HepG2 (cell line): ENCODE data around the gene ZC3H18. TPM values are rescaled to one million over a fixed set of nuclear protein-coding genes. Genes with fewer than 3 reads are reported as not detected.

ENCODE experiments used
- ATAC-seq: fragments of 200-7000 bp; cut with Tn5 transposase; 3 replicates; pipeline ENCODE4 v1.9.1; 2020; ENCODE audit warnings: mild to moderate bottlenecking, moderate library complexity
- BruUV-seq: library from RNA; stranded (reverse); fragments of 400-500 nt; replicated peaks from 2 replicates; lab custom pipeline; 2021; lab: Mats Ljungman, UMichigan
- CTCF ChIA-PET: fragments of 300-600 bp; formaldehyde crosslinking; extraction: SDS; loops from one replicate; lab custom pipeline; 2021; ENCODE audit warnings: low total read pairs, inconsistent platforms, low intra/inter-chr PET ratio; lab: Yijun Ruan, JAX
- POLR2A ChIA-PET: fragments of 350-600 bp; sonication (Branson Sonifier 250); formaldehyde crosslinking; loops from one replicate; lab custom pipeline; 2020; ENCODE audit warnings: antibody characterized with exemption, inconsistent platforms; lab: Yijun Ruan, JAX
- DNase-seq: peaks from one replicate; pipeline ENCODE4 v3.0.0-alpha.2; 2015; ENCODE audit warnings: low spot score
- FAIRE-seq: peaks from 3 replicates; lab custom pipeline; 2011; peaks lifted over from hg19 to GRCh38; lab: Jason Lieb, UNC
- H2AFZ ChIP-seq: one replicate; pipeline ENCODE4 v1.6.1; 2011; ENCODE audit warnings: low read length, inconsistent platforms
- H3K27ac ChIP-seq: fragments of 300-600 bp; 3 replicates; pipeline ENCODE4 v1.8.0; 2011; ENCODE audit warnings: mixed run types, mild to moderate bottlenecking, mixed read lengths, low read length, inconsistent platforms; ENCODE audit not compliant: insufficient read depth; ENCODE audit errors: extremely low read length
- H3K27me3 ChIP-seq, 2 experiments: fragments of 200-600 bp in 1 of 2; 2 replicates in 1 of 2; 3 replicates in 1 of 2; pipeline versions ENCODE4 v1.6.0 to v1.8.0; 2011; ENCODE audit warnings: low read length in 2 of 2, mild to moderate bottlenecking in 2 of 2, moderate library complexity in 2 of 2, inconsistent platforms in 1 of 2; ENCODE audit not compliant: insufficient read depth in 2 of 2, control insufficient read depth in 1 of 2
- H3K36me3 ChIP-seq, 2 experiments: fragments of 200-600 bp in 1 of 2; replicated peaks in 1 of 2; 2 replicates in 1 of 2; 3 replicates in 1 of 2; pipeline versions ENCODE4 v1.5.1 to v1.8.0; 2011; ENCODE audit warnings: low read length in 2 of 2, inconsistent platforms in 1 of 2; ENCODE audit not compliant: insufficient read depth in 2 of 2, control insufficient read depth in 1 of 2
- H3K4me1 ChIP-seq: 2 replicates; pipeline ENCODE4 v1.5.1; 2012; ENCODE audit warnings: low read length, inconsistent platforms; ENCODE audit not compliant: insufficient read depth
- H3K4me2 ChIP-seq: 2 replicates; pipeline ENCODE4 v1.6.0; 2011; ENCODE audit warnings: low read depth, low read length, inconsistent platforms
- H3K4me3 ChIP-seq, 3 experiments: fragments of 200-600 bp in 1 of 3; sonication (generic), shearing (Covaris generic) in 1 of 3; replicated peaks in 1 of 3; 2 replicates each; pipeline ENCODE4 v1.5.1; 2011 to 2016; ENCODE audit warnings: low read length in 3 of 3, inconsistent platforms in 2 of 3, low read depth in 2 of 3, mild to moderate bottlenecking in 2 of 3, control low read depth in 1 of 3, mixed read lengths in 1 of 3; ENCODE audit not compliant: insufficient read depth in 1 of 3
- H3K79me2 ChIP-seq: one replicate; pipeline ENCODE4 v1.6.1; 2011; ENCODE audit warnings: low read length, inconsistent platforms; ENCODE audit not compliant: insufficient read depth
- H3K9ac ChIP-seq: 2 replicates; pipeline ENCODE4 v1.6.0; 2011; ENCODE audit warnings: mild to moderate bottlenecking, low read depth, low read length, inconsistent platforms; ENCODE audit not compliant: insufficient read depth
- H3K9me3 ChIP-seq: 2 replicates; pipeline ENCODE4 v1.5.1; 2012; ENCODE audit warnings: mild to moderate bottlenecking, low read length
- H4K20me1 ChIP-seq: 2 replicates; pipeline ENCODE4 v1.6.0; 2011; ENCODE audit warnings: inconsistent platforms, mild to moderate bottlenecking, low read length, moderate library complexity; ENCODE audit not compliant: insufficient read depth
- AGO2 ChIP-seq: fragments of 200-400 bp; formaldehyde crosslinking; optimal IDR thresholded peaks from 2 replicates; pipeline ENCODE3; 2017; ENCODE audit warnings: mild to moderate bottlenecking, low read depth, low read length, moderate library complexity
- FOXK1 ChIP-seq: sonication (generic); formaldehyde crosslinking; IDR thresholded peaks from 2 replicates; pipeline ENCODE4 v1.4.0; 2020; ENCODE audit warnings: low read depth, missing genetic modification reagents, borderline replicate concordance
- MEIS1 ChIP-seq: sonication (generic); formaldehyde crosslinking; IDR thresholded peaks from 2 replicates; pipeline ENCODE4 v1.9.0; 2021; ENCODE audit warnings: mild to moderate bottlenecking, missing genetic modification reagents, moderate library complexity, borderline replicate concordance
- NRL ChIP-seq: sonication (generic); formaldehyde crosslinking; IDR thresholded peaks from 2 replicates; pipeline ENCODE4 v1.5.0; 2020; ENCODE audit warnings: missing genetic modification reagents, mild to moderate bottlenecking, moderate library complexity, borderline replicate concordance
- SRSF1 ChIP-seq: fragments of 200-400 bp; formaldehyde crosslinking; optimal IDR thresholded peaks from 2 replicates; pipeline ENCODE3; 2017; ENCODE audit warnings: mild to moderate bottlenecking, low read depth, low read length, moderate library complexity
- ZKSCAN8 ChIP-seq: IDR thresholded peaks from 2 replicates; pipeline ENCODE4 v1.6.1; 2016; ENCODE audit warnings: borderline replicate concordance, missing genetic modification reagents, missing compliant biosample characterization
- ZNF232 ChIP-seq: sonication (generic); formaldehyde crosslinking; IDR thresholded peaks from 2 replicates; pipeline ENCODE4 v1.4.0; 2020; ENCODE audit warnings: missing genetic modification reagents, borderline replicate concordance
- ZNF441 ChIP-seq: sonication (generic); formaldehyde crosslinking; IDR thresholded peaks from 2 replicates; pipeline ENCODE4 v1.7.0; 2021; ENCODE audit warnings: missing genetic modification reagents, borderline replicate concordance
- ZNF607 ChIP-seq: sonication (generic); formaldehyde crosslinking; IDR thresholded peaks from 2 replicates; pipeline ENCODE4 v1.5.1; 2020; ENCODE audit warnings: missing genetic modification reagents, mild to moderate bottlenecking, borderline replicate concordance
- ZNF615 ChIP-seq: sonication (generic); formaldehyde crosslinking; IDR thresholded peaks from 2 replicates; pipeline ENCODE4 v1.5.0; 2020; ENCODE audit warnings: mild to moderate bottlenecking, missing genetic modification reagents, borderline replicate concordance
- ZNF879 ChIP-seq: sonication (generic); formaldehyde crosslinking; IDR thresholded peaks from 2 replicates; pipeline ENCODE4 v1.8.1; 2023; ENCODE audit warnings: missing genetic modification reagents
- ZSCAN31 ChIP-seq: sonication (generic); formaldehyde crosslinking; IDR thresholded peaks from 2 replicates; pipeline ENCODE4 v1.5.0; 2020; ENCODE audit warnings: low read depth, mild to moderate bottlenecking, missing genetic modification reagents
- WGBS: methylation state at CpG from one replicate; pipeline ENCODE4 v1.1.6; 2017; ENCODE audit warnings: low lambda C conversion rate; 5-methylcytosine and 5-hydroxymethylcytosine counted together
- in situ Hi-C: cut with HindIII; loops from 2 replicates; pipeline ENCODE4 v1.10.0; 2017; ENCODE audit warnings: low pct_unique_long_range_greater_than_20kb; ENCODE audit not compliant: extremely low pct_ligation_motif_present
- intact Hi-C: fragments of 100-400 bp; cut with micrococcal nuclease; formaldehyde crosslinking; loops from one replicate; pipeline ENCODE4 v1.10.0; 2022; ENCODE audit not compliant: unreplicated experiment
- polyA plus RNA-seq, 8 experiments: library from polyadenylated mRNA; depleted of rRNA in 3 of 8; stranded (reverse) in 7 of 8; unstranded in 1 of 8; fragments of >200 nt; fragmentation: Illumina TruSeq in 4 of 8; extraction: Trizol in 4 of 8; gene quantifications; 2 replicates each; pipeline versions ENCODE4 v1.2.1 to v1.2.3, GENCODE V29; 2011 to 2016; ENCODE audit warnings: low read depth in 4 of 8, missing spikeins in 1 of 8, mixed read lengths in 1 of 8; ENCODE audit not compliant: insufficient read depth in 1 of 8
- total RNA-seq, 5 experiments: library from RNA; depleted of rRNA; stranded (reverse); fragments of >200 nt; fragmentation: Illumina TruSeq; extraction: Trizol; gene quantifications; 2 replicates each; pipeline ENCODE4 v1.2.3, GENCODE V29; 2016; ENCODE audit warnings: low read depth in 1 of 5
- TF ChIP-seq, protein P1 (sequence below): sonication (generic); formaldehyde crosslinking; IDR thresholded peaks from 2 replicates; pipeline ENCODE4 v1.5.1; 2020; ENCODE audit warnings: mild to moderate bottlenecking, missing genetic modification reagents, moderate library complexity
- TF ChIP-seq, protein P2 (sequence below): sonication (generic); formaldehyde crosslinking; conservative IDR thresholded peaks from 2 replicates; pipeline ENCODE4 v1.4.0; 2020; ENCODE audit warnings: mild to moderate bottlenecking, missing genetic modification reagents, moderate library complexity

Gene ZC3H18
- total and polyA plus RNA-seq, 2 of the 13 experiments (the other 11 are each of a cell fraction or from before 2014, with no cell fraction given): 11.2 to 27.4 TPM

DNA sequence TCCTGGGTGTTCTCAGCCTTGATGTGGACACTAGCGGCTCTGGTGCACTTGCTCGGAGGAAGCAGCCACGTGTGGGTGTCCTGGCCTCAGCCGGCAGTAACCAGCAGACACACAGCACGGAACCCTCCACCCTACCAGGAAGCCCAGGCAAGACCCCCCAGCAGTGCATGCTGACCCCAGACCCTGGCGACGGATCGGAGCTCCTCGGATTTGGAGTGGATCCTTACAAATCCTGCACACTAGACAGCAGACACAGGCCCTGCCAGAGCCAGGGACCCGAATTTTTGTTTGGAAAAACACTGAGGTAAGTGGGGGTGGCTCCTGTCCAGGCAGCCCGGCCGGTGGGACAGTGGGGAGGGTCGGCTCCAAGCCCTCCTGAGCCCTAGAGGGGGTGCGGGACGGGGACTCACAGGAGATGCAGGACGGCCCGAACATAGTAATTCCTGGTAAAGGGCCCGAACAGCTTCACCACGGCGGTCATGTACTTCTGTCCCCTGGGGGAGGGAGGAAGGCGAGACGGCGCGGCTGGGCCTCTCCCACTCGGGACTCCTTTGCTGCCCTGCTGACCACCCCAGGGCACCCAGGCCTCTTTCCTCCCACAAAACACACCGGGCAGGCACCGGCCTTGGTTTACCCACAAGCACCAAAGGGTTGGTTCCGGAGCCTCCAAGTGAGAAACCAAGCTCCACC lies 76.3 kb downstream of the ZC3H18 start (continued):
- TF ChIP-seq MEIS1 (CRISPR knock-in tag) (no peak), ZNF232 (CRISPR knock-in tag) (no peak), FOXK1 (CRISPR knock-in tag) (no peak), NRL (no peak), ZNF441 (CRISPR knock-in tag) (no peak), ZNF607 (no peak)

DNA sequence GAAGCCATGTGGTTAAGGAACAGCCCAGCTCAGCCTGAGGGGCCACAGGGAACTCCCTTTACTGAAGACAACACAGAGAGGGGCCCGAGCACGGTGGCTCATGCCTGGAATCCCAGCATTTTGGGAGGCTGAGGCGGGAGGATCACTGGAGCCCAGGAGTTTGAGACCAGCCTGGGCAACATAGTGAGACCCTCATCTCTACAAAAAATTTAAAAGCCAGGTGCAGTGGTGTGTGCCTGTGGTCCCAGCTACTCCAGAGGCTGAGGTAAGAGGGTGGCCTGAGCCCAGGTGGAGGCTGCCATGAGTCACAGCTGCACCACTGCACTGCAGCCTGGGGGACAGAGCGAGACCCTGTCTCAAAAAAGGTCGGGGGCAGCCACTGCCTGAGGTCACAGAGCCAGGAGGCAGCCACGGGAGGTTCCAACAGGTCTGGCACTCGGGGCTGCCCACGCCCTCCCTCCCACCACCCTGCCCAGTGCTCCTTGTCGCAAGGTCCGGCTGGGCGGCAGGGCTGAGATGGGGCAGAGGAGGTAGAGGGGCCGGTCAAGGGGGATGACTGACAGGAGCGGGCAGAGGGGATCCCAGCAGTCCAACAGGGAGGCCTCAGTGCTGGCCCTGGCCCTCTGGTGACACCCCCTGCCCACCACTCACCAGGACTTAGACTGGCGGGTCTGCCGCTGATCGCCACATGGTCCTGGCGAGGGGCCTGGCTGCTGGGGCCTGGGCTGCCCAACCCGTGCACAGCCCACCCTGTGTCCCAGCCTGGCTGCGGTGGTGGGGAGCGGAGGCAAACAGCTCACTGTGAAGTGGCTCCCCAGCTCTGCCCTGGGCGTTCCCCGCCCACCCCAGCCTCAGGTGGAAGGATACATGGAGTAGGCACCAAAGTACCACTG lies 77.2 kb downstream of the ZC3H18 start:
- no peak overlapping the region for H3K4me3 ChIP-seq
- intact Hi-C loops: loop anchor here (1.0 kb wide), 1 partner anchor 29 kb away; no protein-coding TSS in a partner anchor
- peaks cover 24% of the 10 kb centered on the region for H3K4me1 ChIP-seq
- H2AFZ ChIP-seq: no peak overlapping the region
- BruUV-seq: no TSS peak
- H3K36me3 ChIP-seq: peaks cover 0 to 5% of the 10 kb centered on the region in 2 experiments; a peak in 2 of 5 replicates
- FAIRE-seq (no peak), ATAC-seq (no peak), DNase-seq (no peak)
- no peaks in the 10 kb centered on the region for H3K9me3 ChIP-seq
- ChIA-PET CTCF (no interaction called here), POLR2A (interaction anchor here (1.2 kb wide), 1 partner anchor 16 kb away, joined by 3 read pairs; the partner anchor contains the start of gene MVD)
- no peaks in the 10 kb centered on the region for H3K27me3 ChIP-seq
- H4K20me1 ChIP-seq: peaks cover 18% of the 10 kb centered on the region; the same call in 1 of the 2 replicates
- in situ Hi-C loops: no loop called here
- no peak overlapping the region for H3K4me2 ChIP-seq
- 93% methylated on average over 5 of the region's 22 CpGs for WGBS
- H3K9ac ChIP-seq: no peak overlapping the region
- no peak overlapping the region for H3K27ac ChIP-seq
- H3K79me2 ChIP-seq: peaks cover 18% of the 10 kb centered on the region
- TF ChIP-seq AGO2 (peak; percentile 96), ZKSCAN8 (CRISPR knock-in tag) (no peak), ZSCAN31 (CRISPR knock-in tag) (no peak), SRSF1 (peak; percentile 28), ZNF615 (no peak), ZNF879 (CRISPR knock-in tag) (no peak)
- TF ChIP-seq, protein P1, sequence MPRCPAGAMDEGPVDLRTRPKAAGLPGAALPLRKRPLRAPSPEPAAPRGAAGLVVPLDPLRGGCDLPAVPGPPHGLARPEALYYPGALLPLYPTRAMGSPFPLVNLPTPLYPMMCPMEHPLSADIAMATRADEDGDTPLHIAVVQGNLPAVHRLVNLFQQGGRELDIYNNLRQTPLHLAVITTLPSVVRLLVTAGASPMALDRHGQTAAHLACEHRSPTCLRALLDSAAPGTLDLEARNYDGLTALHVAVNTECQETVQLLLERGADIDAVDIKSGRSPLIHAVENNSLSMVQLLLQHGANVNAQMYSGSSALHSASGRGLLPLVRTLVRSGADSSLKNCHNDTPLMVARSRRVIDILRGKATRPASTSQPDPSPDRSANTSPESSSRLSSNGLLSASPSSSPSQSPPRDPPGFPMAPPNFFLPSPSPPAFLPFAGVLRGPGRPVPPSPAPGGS (CRISPR knock-in tag): no peak
- TF ChIP-seq, protein P2, sequence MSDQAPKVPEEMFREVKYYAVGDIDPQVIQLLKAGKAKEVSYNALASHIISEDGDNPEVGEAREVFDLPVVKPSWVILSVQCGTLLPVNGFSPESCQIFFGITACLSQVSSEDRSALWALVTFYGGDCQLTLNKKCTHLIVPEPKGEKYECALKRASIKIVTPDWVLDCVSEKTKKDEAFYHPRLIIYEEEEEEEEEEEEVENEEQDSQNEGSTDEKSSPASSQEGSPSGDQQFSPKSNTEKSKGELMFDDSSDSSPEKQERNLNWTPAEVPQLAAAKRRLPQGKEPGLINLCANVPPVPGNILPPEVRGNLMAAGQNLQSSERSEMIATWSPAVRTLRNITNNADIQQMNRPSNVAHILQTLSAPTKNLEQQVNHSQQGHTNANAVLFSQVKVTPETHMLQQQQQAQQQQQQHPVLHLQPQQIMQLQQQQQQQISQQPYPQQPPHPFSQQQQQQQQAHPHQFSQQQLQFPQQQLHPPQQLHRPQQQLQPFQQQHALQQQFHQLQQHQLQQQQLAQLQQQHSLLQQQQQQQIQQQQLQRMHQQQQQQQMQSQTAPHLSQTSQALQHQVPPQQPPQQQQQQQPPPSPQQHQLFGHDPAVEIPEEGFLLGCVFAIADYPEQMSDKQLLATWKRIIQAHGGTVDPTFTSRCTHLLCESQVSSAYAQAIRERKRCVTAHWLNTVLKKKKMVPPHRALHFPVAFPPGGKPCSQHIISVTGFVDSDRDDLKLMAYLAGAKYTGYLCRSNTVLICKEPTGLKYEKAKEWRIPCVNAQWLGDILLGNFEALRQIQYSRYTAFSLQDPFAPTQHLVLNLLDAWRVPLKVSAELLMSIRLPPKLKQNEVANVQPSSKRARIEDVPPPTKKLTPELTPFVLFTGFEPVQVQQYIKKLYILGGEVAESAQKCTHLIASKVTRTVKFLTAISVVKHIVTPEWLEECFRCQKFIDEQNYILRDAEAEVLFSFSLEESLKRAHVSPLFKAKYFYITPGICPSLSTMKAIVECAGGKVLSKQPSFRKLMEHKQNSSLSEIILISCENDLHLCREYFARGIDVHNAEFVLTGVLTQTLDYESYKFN (CRISPR knock-in tag): no peak
